Mesenchymal stem cell (in vitro differentiated cells and primary cell): ENCODE results near the gene CR1L. TPM values are rescaled to one million over a fixed set of nuclear protein-coding genes. Genes with fewer than 3 reads are reported as not detected.
"Not testable (repeated sequence)": the region's sequence is repeated elsewhere in the genome, so short reads cannot be mapped to it uniquely, and the experiment has no call there.

Experiments used
- DNase-seq: peaks from one replicate; pipeline ENCODE4 v3.0.0-alpha.2; 2013
- H2AFZ ChIP-seq: one replicate; pipeline ENCODE4 v1.6.1; 2013; ENCODE audit warnings: low read depth, mild to moderate bottlenecking, control low read depth, inconsistent platforms, low read length, moderate library complexity
- H2AK5ac ChIP-seq: 2 replicates; pipeline ENCODE4 v1.6.1; 2013; ENCODE audit warnings: low read length, moderate library complexity, mild to moderate bottlenecking, inconsistent platforms; ENCODE audit not compliant: severe bottlenecking
- H2BK120ac ChIP-seq: one replicate; pipeline ENCODE4 v1.6.1; 2013; ENCODE audit warnings: low read depth, mild to moderate bottlenecking, inconsistent platforms, low read length, moderate library complexity
- H2BK12ac ChIP-seq, 2 experiments: one replicate each; pipeline ENCODE4 v1.6.1; 2013; ENCODE audit warnings: inconsistent platforms in 2 of 2, low read length in 2 of 2, mild to moderate bottlenecking in 2 of 2, moderate library complexity in 2 of 2, control low read depth in 1 of 2
- H2BK15ac ChIP-seq: one replicate; pipeline ENCODE4 v1.6.1; 2013; ENCODE audit warnings: mild to moderate bottlenecking, low read depth, inconsistent platforms; ENCODE audit not compliant: poor library complexity, severe bottlenecking
- H2BK5ac ChIP-seq: 2 replicates; pipeline ENCODE4 v1.6.1; 2013; ENCODE audit warnings: low read depth, mild to moderate bottlenecking, low read length, control low read depth, inconsistent platforms; ENCODE audit not compliant: poor library complexity, severe bottlenecking
- H3K14ac ChIP-seq, 2 experiments: one replicate each; pipeline ENCODE4 v1.6.1; 2013; ENCODE audit warnings: inconsistent platforms in 2 of 2, low read length in 2 of 2, control low read depth in 1 of 2, mild to moderate bottlenecking in 1 of 2, moderate library complexity in 1 of 2
- H3K18ac ChIP-seq, 2 experiments: one replicate each; pipeline ENCODE4 v1.6.1; 2013; ENCODE audit warnings: inconsistent platforms in 2 of 2, low read length in 2 of 2, control low read depth in 1 of 2, low read depth in 1 of 2, mild to moderate bottlenecking in 1 of 2
- H3K23ac ChIP-seq, 2 experiments: one replicate each; pipeline ENCODE4 v1.6.1; 2013; ENCODE audit warnings: inconsistent platforms in 2 of 2, low read length in 2 of 2, mild to moderate bottlenecking in 2 of 2, moderate library complexity in 2 of 2, control low read depth in 1 of 2
- H3K27ac ChIP-seq: 2 replicates; pipeline ENCODE4 v1.5.1; 2013; ENCODE audit warnings: mild to moderate bottlenecking, moderate library complexity, low read length, control low read depth, inconsistent platforms; ENCODE audit not compliant: poor library complexity, severe bottlenecking
- H3K27me3 ChIP-seq, 2 experiments: 2 replicates each; pipeline versions ENCODE4 v1.6.1 to v1.7.0; 2013; ENCODE audit warnings: low read length in 2 of 2, mild to moderate bottlenecking in 2 of 2, moderate library complexity in 2 of 2, control low read depth in 1 of 2, inconsistent platforms in 1 of 2; ENCODE audit not compliant: control insufficient read depth in 1 of 2, insufficient read depth in 1 of 2
- H3K36me3 ChIP-seq, 2 experiments: 2 replicates each; pipeline versions ENCODE4 v1.6.1 to v1.7.0; 2013; ENCODE audit warnings: low read length in 2 of 2, control low read depth in 1 of 2, inconsistent platforms in 1 of 2, low read depth in 1 of 2, mild to moderate bottlenecking in 1 of 2; ENCODE audit not compliant: insufficient read depth in 2 of 2, control insufficient read depth in 1 of 2
- H3K4ac ChIP-seq, 2 experiments: one replicate each; pipeline ENCODE4 v1.6.1; 2013; ENCODE audit warnings: inconsistent platforms in 2 of 2, low read length in 2 of 2, mild to moderate bottlenecking in 2 of 2, moderate library complexity in 2 of 2, control low read depth in 1 of 2, low read depth in 1 of 2
- H3K4me1 ChIP-seq: 2 replicates; pipeline ENCODE4 v1.6.1; 2013; ENCODE audit warnings: low read depth, low read length, control low read depth; ENCODE audit not compliant: control insufficient read depth, insufficient read depth
- H3K4me2 ChIP-seq: 2 replicates; pipeline ENCODE4 v1.6.1; 2013; ENCODE audit warnings: low read length, mild to moderate bottlenecking, inconsistent platforms; ENCODE audit not compliant: poor library complexity, severe bottlenecking
- H3K4me3 ChIP-seq, 2 experiments: 2 replicates each; pipeline versions ENCODE4 v1.5.1 to v1.7.0; 2013; ENCODE audit warnings: low read length in 2 of 2, mild to moderate bottlenecking in 2 of 2, control low read depth in 1 of 2, low read depth in 1 of 2; ENCODE audit not compliant: insufficient read depth in 1 of 2
- H3K79me1 ChIP-seq: replicated peaks from 2 replicates; pipeline ENCODE4 v1.6.1; 2013; ENCODE audit warnings: mild to moderate bottlenecking, control low read depth, low read length, inconsistent platforms; ENCODE audit not compliant: poor library complexity, severe bottlenecking
- H3K9ac ChIP-seq: 2 replicates; pipeline ENCODE4 v1.7.0; 2013; ENCODE audit warnings: mild to moderate bottlenecking, low read length, moderate library complexity
- H3K9me3 ChIP-seq: 2 replicates; pipeline ENCODE4 v1.7.0; 2013; ENCODE audit warnings: mild to moderate bottlenecking, low read length; ENCODE audit not compliant: control insufficient read depth
- H4K8ac ChIP-seq: one replicate; pipeline ENCODE4 v1.6.1; 2013; ENCODE audit warnings: inconsistent platforms, mild to moderate bottlenecking, low read length, moderate library complexity
- H4K91ac ChIP-seq: one replicate; pipeline ENCODE4 v1.6.1; 2013; ENCODE audit warnings: mild to moderate bottlenecking, low read length, inconsistent platforms
- WGBS: methylation state at CpG from one replicate; pipeline ENCODE4 v1.1.7; 2013; ENCODE audit warnings: mixed read lengths; 5-methylcytosine and 5-hydroxymethylcytosine counted together
- small RNA-seq: library from polyadenylated mRNA; stranded (forward); fragments of <200 nt; extraction: miRNeasy Mini kit (QIAGEN cat#:217004); gene quantifications from one replicate; pipeline ENCODE3, GENCODE V24; 2013; ENCODE audit warnings: low read depth

Gene CR1L

GRCh38 chr1:207766569-207766968 lies 121.6 kb downstream of the CR1L start:
- Histone ChIP-seq H3K4ac (no peak overlapping the region), H3K4me3 (no peak overlapping the region), H3K9ac (no peak overlapping the region), H4K91ac (no peak overlapping the region), H3K9me3 (no peaks in the 10 kb centered on the region), H3K27me3 (no peaks in the 10 kb centered on the region), H3K79me1 (peaks cover 20% of the 10 kb centered on the region), H2BK5ac (no peak overlapping the region), H4K8ac (no peak overlapping the region), H2BK120ac (no peak overlapping the region), H2AFZ (no peak overlapping the region), H3K36me3 (peaks cover 21 to 85% of the 10 kb centered on the region in 2 experiments), H2BK12ac (no peak overlapping the region), H3K18ac (no peak overlapping the region), H3K14ac (no peak overlapping the region), H3K4me2 (no peak overlapping the region), H3K27ac (no peak overlapping the region), H2AK5ac (no peak overlapping the region), H3K23ac (no peak overlapping the region), H2BK15ac (no peak overlapping the region), H3K4me1 (no peaks in the 10 kb centered on the region)
- no peak for DNase-seq
- WGBS = 100% methylated on average over 1 of the region's 1 CpG

DNA sequence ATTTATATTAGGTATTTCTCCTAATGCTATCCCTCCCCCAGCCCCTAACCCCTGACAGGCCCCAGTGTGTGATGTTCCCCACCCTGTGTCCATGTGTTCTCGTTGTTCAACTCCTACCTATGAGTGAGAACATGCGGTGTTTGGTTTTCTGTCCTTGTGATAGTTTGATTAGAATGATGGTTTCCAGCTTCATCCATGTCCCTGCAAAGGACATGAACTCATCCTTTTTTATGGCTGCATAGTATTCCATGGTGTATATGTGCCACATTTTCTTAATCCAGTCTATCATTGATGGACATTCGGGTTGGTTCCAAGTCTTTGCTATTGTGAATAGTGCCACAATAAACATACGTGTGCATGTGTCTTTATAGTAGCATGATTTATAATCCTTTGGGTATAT lies 125.6 kb downstream of the CR1L start:
- H2BK120ac ChIP-seq, H3K4me3 ChIP-seq, H2AK5ac ChIP-seq, H3K23ac ChIP-seq, H2BK12ac ChIP-seq, H3K4me1 ChIP-seq, DNase-seq, H4K8ac ChIP-seq, H3K18ac ChIP-seq, H3K27ac ChIP-seq, H2AFZ ChIP-seq, H3K4me2 ChIP-seq, H2BK15ac ChIP-seq, H3K9ac ChIP-seq, H3K79me1 ChIP-seq, H3K27me3 ChIP-seq, H4K91ac ChIP-seq, H3K9me3 ChIP-seq, H2BK5ac ChIP-seq, H3K14ac ChIP-seq, H3K4ac ChIP-seq: not testable (repeated sequence)
- H3K36me3 ChIP-seq = peaks cover 5 to 51% of the 10 kb centered on the region in 2 experiments
- WGBS = no CpG with 5 or more reads among the region's 4 CpGs

Small RNAs within 50 kb of the gene (small RNA-seq; reads per million reads assigned to genes)
- not detected for gene RNA5SP534
